CD14-positive monocyte (primary cell): ENCODE results near the gene HSD11B2. TPM values are rescaled to one million over a fixed set of nuclear protein-coding genes. Genes with fewer than 3 reads are reported as not detected.

ENCODE experiments used
- DNase-seq, 3 donors: peaks; one replicate each; pipeline ENCODE4 v3.0.0-alpha.2; 2011 to 2022
- H2AFZ ChIP-seq: 2 replicates; pipeline ENCODE4 v1.6.0; 2012; ENCODE audit warnings: mild to moderate bottlenecking, low read depth, low read length, inconsistent platforms; ENCODE audit not compliant: insufficient read depth, poor library complexity, severe bottlenecking
- H3K27ac ChIP-seq, 2 donors: 1 replicate in 1 of 2; 2 replicates in 1 of 2; pipeline ENCODE4 v1.5.1; 2012 to 2013; ENCODE audit warnings: low read length in 2 of 2, control low read depth in 1 of 2, inconsistent platforms in 1 of 2, low read depth in 1 of 2, mild to moderate bottlenecking in 1 of 2
- H3K27me3 ChIP-seq, 2 donors: one replicate each; pipeline versions ENCODE4 v1.6.0 to v1.6.1; 2011 to 2013; ENCODE audit warnings: low read length in 2 of 2; ENCODE audit not compliant: control insufficient read depth in 2 of 2, insufficient read depth in 2 of 2
- H3K36me3 ChIP-seq, 2 donors: replicated peaks in 1 of 2; 1 replicate in 1 of 2; 2 replicates in 1 of 2; pipeline versions ENCODE4 v1.5.1 to v1.6.1; 2012 to 2013; ENCODE audit warnings: low read length in 2 of 2, control low read depth in 1 of 2, inconsistent platforms in 1 of 2, mild to moderate bottlenecking in 1 of 2; ENCODE audit not compliant: insufficient read depth in 2 of 2, control insufficient read depth in 1 of 2
- H3K4me1 ChIP-seq, 2 donors: 1 replicate in 1 of 2; 2 replicates in 1 of 2; pipeline versions ENCODE4 v1.5.1 to v1.6.1; 2012 to 2013; ENCODE audit warnings: low read length in 2 of 2, control low read depth in 1 of 2, inconsistent platforms in 1 of 2, mild to moderate bottlenecking in 1 of 2, moderate library complexity in 1 of 2; ENCODE audit not compliant: insufficient read depth in 2 of 2, control insufficient read depth in 1 of 2
- H3K4me2 ChIP-seq: replicated peaks from 2 replicates; pipeline ENCODE3; 2012; ENCODE audit warnings: low read length, moderate library complexity, mild to moderate bottlenecking; ENCODE audit not compliant: poor library complexity, severe bottlenecking; ENCODE audit errors: extremely low read depth
- H3K4me3 ChIP-seq, 3 experiments: fragments of 200-600 bp in 1 of 3; sonication (generic) in 1 of 3; replicated peaks in 1 of 3; 1 replicate in 2 of 3; 2 replicates in 1 of 3; pipeline ENCODE4 v1.5.1; 2011 to 2013; ENCODE audit warnings: low read length in 3 of 3, mild to moderate bottlenecking in 3 of 3, control low read depth in 2 of 3, low read depth in 2 of 3, inconsistent platforms in 1 of 3, moderate library complexity in 1 of 3
- H3K79me2 ChIP-seq: 2 replicates; pipeline ENCODE4 v1.6.0; 2012; ENCODE audit warnings: mild to moderate bottlenecking, control low read depth, inconsistent platforms, low read length, moderate library complexity; ENCODE audit not compliant: insufficient read depth
- H3K9ac ChIP-seq: 2 replicates; pipeline ENCODE4 v1.6.0; 2017; ENCODE audit warnings: low read length, mild to moderate bottlenecking; ENCODE audit not compliant: insufficient read depth, poor library complexity, severe bottlenecking
- H3K9me3 ChIP-seq, 2 donors: replicated peaks in 1 of 2; 1 replicate in 1 of 2; 2 replicates in 1 of 2; pipeline versions ENCODE4 v1.5.1 to v1.6.1; 2012 to 2013; ENCODE audit warnings: low read length in 2 of 2, control low read depth in 1 of 2; ENCODE audit not compliant: control insufficient read depth in 1 of 2, insufficient read depth in 1 of 2
- H4K20me1 ChIP-seq: 2 replicates; pipeline ENCODE4 v1.6.0; 2012; ENCODE audit warnings: mild to moderate bottlenecking, low read length, control low read depth, moderate library complexity; ENCODE audit not compliant: insufficient read depth
- H3K27ac Mint-ChIP-seq, 7 donors: one replicate each; pipeline ENCODE4 v1.8.0; 2020; ENCODE audit warnings: mild to moderate bottlenecking in 7 of 7, mixed read lengths in 7 of 7, moderate library complexity in 6 of 7, inconsistent platforms in 2 of 7
- H3K27me3 Mint-ChIP-seq, 3 donors: one replicate each; pipeline ENCODE4 v1.8.0; 2021 to 2022; ENCODE audit warnings: low read depth in 3 of 3, mild to moderate bottlenecking in 3 of 3, mixed read lengths in 3 of 3, moderate library complexity in 3 of 3, inconsistent platforms in 1 of 3
- H3K36me3 Mint-ChIP-seq, 2 donors: one replicate each; pipeline ENCODE4 v1.8.0; 2020; ENCODE audit warnings: mixed read lengths in 2 of 2, inconsistent platforms in 1 of 2, mild to moderate bottlenecking in 1 of 2
- H3K4me1 Mint-ChIP-seq: one replicate; pipeline ENCODE4 v1.8.0; 2020; ENCODE audit warnings: mild to moderate bottlenecking, mixed read lengths
- H3K4me3 Mint-ChIP-seq, 2 donors: one replicate each; pipeline ENCODE4 v1.8.0; 2020; ENCODE audit warnings: mild to moderate bottlenecking in 2 of 2, mixed read lengths in 2 of 2, moderate library complexity in 1 of 2
- H3K9me3 Mint-ChIP-seq, 7 donors: one replicate each; pipeline ENCODE4 v1.8.0; 2020 to 2022; ENCODE audit warnings: mixed read lengths in 7 of 7, mild to moderate bottlenecking in 6 of 7, moderate library complexity in 6 of 7, inconsistent platforms in 2 of 7
- CTCF ChIP-seq: fragments of 200-600 bp; IDR thresholded peaks from one replicate; pipeline ENCODE4 v1.8.0; 2022; ENCODE audit warnings: antibody characterized with exemption, mild to moderate bottlenecking
- WGBS: methylation state at CpG from one replicate; pipeline ENCODE4 v1.1.5; 2013; ENCODE audit warnings: missing lambda C conversion rate; ENCODE audit not compliant: insufficient coverage; 5-methylcytosine and 5-hydroxymethylcytosine counted together
- intact Hi-C, 2 donors: fragments of 100-400 bp; cut with micrococcal nuclease; formaldehyde crosslinking; loops; one replicate each; pipeline versions ENCODE4 v1.15.0 to v1.15.1; 2023
- polyA plus RNA-seq, 3 donors: library from polyadenylated mRNA; depleted of rRNA in 1 of 3; unstranded in 2 of 3; stranded (reverse) in 1 of 3; fragments of 300-500 nt in 2 of 3; fragments of >200 nt in 1 of 3; fragmentation: Illumina TruSeq in 2 of 3; gene quantifications; 1 replicate in 2 of 3; 2 replicates in 1 of 3; pipeline ENCODE4 v1.2.3, GENCODE V29; 2012 to 2021

HSD11B2 gene
- polyA plus RNA-seq, 3 donors: not detected

GRCh38 chr16:67421030-67421429 is 9.9 kb upstream of the HSD11B2 start:
- Mint-ChIP-seq H3K36me3 (no peaks in the 10 kb centered on the region), H3K9me3 (peaks cover 0 to 1% (median 0%) of the 10 kb centered on the region in 7 donors), H3K27me3 (peaks cover 12 to 40% (median 30%) of the 10 kb centered on the region in 3 donors), H3K4me1 (peaks cover 4% of the 10 kb centered on the region), H3K4me3 (no peak overlapping the region), H3K27ac (no peak overlapping the region)
- Histone ChIP-seq H3K4me1 (peaks cover 6 to 8% of the 10 kb centered on the region in 2 donors), H4K20me1 (no peaks in the 10 kb centered on the region), H3K4me3 (no peak overlapping the region), H3K36me3 (no peaks in the 10 kb centered on the region), H3K79me2 (no peaks in the 10 kb centered on the region), H3K4me2 (no peak overlapping the region), H2AFZ (no peak overlapping the region), H3K27me3 (peaks cover 0 to 25% of the 10 kb centered on the region in 2 donors), H3K27ac (no peak overlapping the region), H3K9ac (no peak overlapping the region), H3K9me3 (no peaks in the 10 kb centered on the region)
- no peak for DNase-seq
- intact Hi-C loops: no loop called here
- whole genome bisulfite sequencing: 83% methylated on average over 2 of the region's 4 CpGs
- no peak for TF ChIP-seq CTCF

- H3K36me3 Mint-ChIP-seq: peaks cover 0 to 4% of the 10 kb centered on the region in 2 donors
- H3K4me3 Mint-ChIP-seq: no peak overlapping the region
- H3K9me3 ChIP-seq: no peaks in the 10 kb centered on the region
- H3K4me1 Mint-ChIP-seq: no peaks in the 10 kb centered on the region
- TF ChIP-seq CTCF: no peak
- no peak overlapping the region for H3K27ac Mint-ChIP-seq
- WGBS: 100% methylated on average over 1 of the region's 5 CpGs
- H4K20me1 ChIP-seq: no peaks in the 10 kb centered on the region
- no peak overlapping the region for H2AFZ ChIP-seq
- H3K27me3 ChIP-seq: peaks cover 0 to 18% of the 10 kb centered on the region in 2 donors
- H3K4me2 ChIP-seq: no peak overlapping the region
- H3K27ac ChIP-seq: no peak overlapping the region
- intact Hi-C loops: no loop called here
- no peak overlapping the region for H3K4me3 ChIP-seq
- H3K9me3 Mint-ChIP-seq: peaks cover 0 to 4% (median 0%) of the 10 kb centered on the region in 7 donors
- no peaks in the 10 kb centered on the region for H3K79me2 ChIP-seq
- no peak for DNase-seq
- no peak overlapping the region for H3K9ac ChIP-seq
- no peaks in the 10 kb centered on the region for H3K36me3 ChIP-seq
- no peaks in the 10 kb centered on the region for H3K4me1 ChIP-seq
- peaks cover 21 to 41% (median 22%) of the 10 kb centered on the region in 3 donors for H3K27me3 Mint-ChIP-seq
Measured at GRCh38 chr16:67423015-67423414, 7.9 kb upstream of the HSD11B2 start.
